HCT116 (cell line): Measurements from ENCODE around the gene PIGL.

Experiments used
- CTCF ChIP-seq, 3 experiments: fragments of 200-600 bp in 1 of 3; sonication (generic) in 1 of 3; IDR thresholded peaks in 2 of 3; conservative IDR thresholded peaks in 1 of 3; 2 replicates each; pipeline ENCODE4 v1.5.1; 2012 to 2017; ENCODE audit warnings: low read depth in 2 of 3, low read length in 2 of 3, antibody characterized with exemption in 1 of 3, borderline replicate concordance in 1 of 3, control low read depth in 1 of 3, mild to moderate bottlenecking in 1 of 3, mixed read lengths in 1 of 3, mixed run types in 1 of 3, moderate library complexity in 1 of 3; ENCODE audit not compliant: insufficient read depth in 1 of 3
- EZH2 ChIP-seq: fragments of 200-600 bp; sonication (generic); IDR thresholded peaks from 2 replicates; pipeline ENCODE4 v1.6.1; 2017; ENCODE audit warnings: antibody characterized with exemption, mixed run types
- JUND ChIP-seq: IDR thresholded peaks from 2 replicates; pipeline ENCODE4 v1.6.1; 2012
- POLR2A ChIP-seq: IDR thresholded peaks from 2 replicates; pipeline ENCODE4 v1.7.0; 2011; ENCODE audit warnings: borderline replicate concordance; ENCODE audit not compliant: insufficient read depth, insufficient read length; ENCODE audit errors: extremely low read depth
- POLR2AphosphoS5 ChIP-seq: IDR thresholded peaks from 2 replicates; pipeline ENCODE4 v1.6.1; 2011; ENCODE audit warnings: mild to moderate bottlenecking, low read depth, low read length, moderate library complexity
- SP1 ChIP-seq: IDR thresholded peaks from 2 replicates; pipeline ENCODE4 v1.6.1; 2012; ENCODE audit warnings: low read depth
- ZFX ChIP-seq: fragments of 450-650 bp; IDR thresholded peaks from 2 replicates; pipeline ENCODE4 v1.6.1; 2017

- TF ChIP-seq CTCF (IDR thresholded peaks at IDR 0.05 in 2 of 3, conservative IDR thresholded peaks at IDR 0.05 in 1 of 3; ENCODE audit: borderline replicate concordance in 1 of 3, insufficient read depth in 1 of 3, low read depth in 2 of 3, low read length in 2 of 3) (no peak), POLR2A (no peak), ZFX (no peak), POLR2AphosphoS5 (no peak), EZH2 (no peak), JUND (no peak), SP1 (no peak)
These were observed 137.6 kb downstream of the PIGL start for GRCh38 chr17:16354585-16354984.
